Measurements from ENCODE around the gene KANSL1L. TPM values are rescaled to one million over a fixed set of nuclear protein-coding genes. Genes with fewer than 3 reads are reported as not detected.

KANSL1L gene
- total RNA-seq, 1 donor from 2014 or later = 32.7 TPM

DNA sequence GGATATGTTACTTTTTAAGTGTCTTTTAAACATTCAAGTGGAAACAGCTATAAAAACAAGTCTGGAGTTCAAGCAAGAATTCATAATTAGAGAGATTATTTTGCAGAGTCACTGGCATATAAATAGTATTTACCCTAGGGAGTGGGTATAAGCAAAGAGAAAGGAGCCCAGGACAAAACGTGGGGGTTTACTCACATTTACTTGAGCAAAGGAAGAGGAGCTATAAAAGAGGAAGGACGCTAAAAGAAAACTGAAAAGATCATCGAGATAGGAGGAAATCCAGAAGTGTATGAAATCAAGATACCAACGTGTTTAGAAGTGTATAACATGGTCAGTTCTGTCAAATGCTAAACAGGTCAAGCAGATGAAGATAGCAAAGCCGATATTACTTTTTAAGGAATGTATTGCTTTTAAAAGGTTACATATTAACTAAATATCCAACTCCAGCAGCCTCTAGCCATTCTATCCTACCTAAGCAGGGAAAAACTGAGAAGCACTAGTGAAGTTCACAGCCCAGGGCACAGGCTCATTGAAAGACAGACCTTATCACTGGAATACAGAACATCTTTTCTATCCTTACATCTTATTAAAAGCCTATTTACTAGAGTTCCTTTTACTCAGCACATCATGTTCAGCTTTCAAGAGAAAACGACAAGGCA, 8.6 kb downstream of the KANSL1L start:
- Mint-ChIP-seq H3K27ac (peak overlapping the region; percentile 58), H3K36me3 (ENCODE audit: insufficient read depth) (peaks cover 5% of the 10 kb centered on the region), H3K4me3 (ENCODE audit: low read depth) (no peak overlapping the region), H3K27me3 (no peaks in the 10 kb centered on the region), H3K9me3 (ENCODE audit: low read depth) (peaks cover 3% of the 10 kb centered on the region), H3K4me1 (ENCODE audit: low read depth) (peaks cover 21% of the 10 kb centered on the region)
- TF ChIP-seq, protein P1, sequence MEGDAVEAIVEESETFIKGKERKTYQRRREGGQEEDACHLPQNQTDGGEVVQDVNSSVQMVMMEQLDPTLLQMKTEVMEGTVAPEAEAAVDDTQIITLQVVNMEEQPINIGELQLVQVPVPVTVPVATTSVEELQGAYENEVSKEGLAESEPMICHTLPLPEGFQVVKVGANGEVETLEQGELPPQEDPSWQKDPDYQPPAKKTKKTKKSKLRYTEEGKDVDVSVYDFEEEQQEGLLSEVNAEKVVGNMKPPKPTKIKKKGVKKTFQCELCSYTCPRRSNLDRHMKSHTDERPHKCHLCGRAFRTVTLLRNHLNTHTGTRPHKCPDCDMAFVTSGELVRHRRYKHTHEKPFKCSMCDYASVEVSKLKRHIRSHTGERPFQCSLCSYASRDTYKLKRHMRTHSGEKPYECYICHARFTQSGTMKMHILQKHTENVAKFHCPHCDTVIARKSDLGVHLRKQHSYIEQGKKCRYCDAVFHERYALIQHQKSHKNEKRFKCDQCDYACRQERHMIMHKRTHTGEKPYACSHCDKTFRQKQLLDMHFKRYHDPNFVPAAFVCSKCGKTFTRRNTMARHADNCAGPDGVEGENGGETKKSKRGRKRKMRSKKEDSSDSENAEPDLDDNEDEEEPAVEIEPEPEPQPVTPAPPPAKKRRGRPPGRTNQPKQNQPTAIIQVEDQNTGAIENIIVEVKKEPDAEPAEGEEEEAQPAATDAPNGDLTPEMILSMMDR (IDR thresholded peaks at IDR 0.05; ENCODE audit: unreplicated experiment) = no peak
- DNase-seq (ENCODE audit: low spot score, unreplicated experiment) = no peak

DNA sequence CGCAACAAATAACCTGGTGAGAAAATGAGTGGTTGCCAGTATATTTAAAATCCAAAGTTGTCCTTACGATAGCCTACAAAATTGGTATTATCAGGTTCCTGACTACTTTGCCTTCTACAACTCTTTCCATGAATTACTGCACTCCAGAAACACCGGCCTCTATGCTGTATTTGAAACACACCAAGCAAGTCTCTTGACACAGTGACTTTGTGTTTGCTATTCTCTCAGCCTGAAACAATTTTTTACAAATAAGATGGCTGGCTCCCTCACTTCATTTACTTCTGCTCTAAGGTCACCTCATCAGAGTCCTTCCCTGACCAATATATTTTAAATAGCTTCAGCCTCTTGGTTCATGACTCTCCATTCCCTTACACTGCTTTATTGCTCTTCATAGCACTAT, 12.2 kb downstream of the KANSL1L start:
- no peaks in the 10 kb centered on the region for H3K27me3 Mint-ChIP-seq
- H3K4me3 Mint-ChIP-seq (ENCODE audit: low read depth) = no peak overlapping the region
- H3K27ac Mint-ChIP-seq = no peak overlapping the region
- peaks cover 13% of the 10 kb centered on the region for H3K36me3 Mint-ChIP-seq (ENCODE audit: insufficient read depth)
- H3K4me1 Mint-ChIP-seq (ENCODE audit: low read depth) = peaks cover 22% of the 10 kb centered on the region
- TF ChIP-seq, protein P1 (IDR thresholded peaks at IDR 0.05; ENCODE audit: unreplicated experiment) = no peak
- peaks cover 3% of the 10 kb centered on the region for H3K9me3 Mint-ChIP-seq (ENCODE audit: low read depth)
- no peak for DNase-seq (ENCODE audit: low spot score, unreplicated experiment)

- Mint-ChIP-seq H3K27ac (no peak overlapping the region), H3K9me3 (ENCODE audit: low read depth) (peaks cover 3% of the 10 kb centered on the region), H3K4me1 (ENCODE audit: low read depth) (peaks cover 20% of the 10 kb centered on the region), H3K36me3 (ENCODE audit: insufficient read depth) (peaks cover 16% of the 10 kb centered on the region), H3K27me3 (no peaks in the 10 kb centered on the region), H3K4me3 (ENCODE audit: low read depth) (no peak overlapping the region)
- TF ChIP-seq, protein P1 (IDR thresholded peaks at IDR 0.05; ENCODE audit: unreplicated experiment) = no peak
- DNase-seq (ENCODE audit: low spot score, unreplicated experiment) = no peak
These were observed 13.0 kb downstream of the KANSL1L start for GRCh38 chr2:210158236-210158635.

- Mint-ChIP-seq H3K4me1 (ENCODE audit: low read depth) (peaks cover 13% of the 10 kb centered on the region), H3K4me3 (ENCODE audit: low read depth) (no peak overlapping the region), H3K27ac (no peak overlapping the region), H3K9me3 (ENCODE audit: low read depth) (peaks cover 3% of the 10 kb centered on the region), H3K27me3 (no peaks in the 10 kb centered on the region), H3K36me3 (ENCODE audit: insufficient read depth) (peaks cover 16% of the 10 kb centered on the region)
- DNase-seq (ENCODE audit: low spot score, unreplicated experiment) = no peak
- TF ChIP-seq, protein P1 (IDR thresholded peaks at IDR 0.05; ENCODE audit: unreplicated experiment) = no peak
These were observed 13.7 kb downstream of the KANSL1L start for GRCh38 chr2:210157526-210157925.

DNA sequence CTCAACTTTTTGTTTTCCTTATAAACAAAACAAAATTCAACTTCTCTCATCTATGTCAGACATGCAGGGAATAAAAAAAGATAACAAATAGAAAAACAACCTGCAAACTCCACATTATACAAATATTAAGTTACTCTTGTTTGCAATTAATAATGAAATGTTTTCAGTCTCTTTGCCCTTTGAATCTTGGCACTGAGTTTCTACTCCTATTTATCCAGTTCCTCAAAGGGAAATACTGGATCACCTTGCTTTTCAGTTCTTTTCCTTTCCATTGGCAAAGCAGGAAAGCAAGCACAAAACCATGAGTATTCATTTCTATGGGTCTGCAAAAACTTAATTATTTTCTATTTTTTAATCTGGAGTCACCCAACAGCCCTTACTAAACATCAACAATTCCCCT, 23.6 kb downstream of the KANSL1L start:
- no peaks in the 10 kb centered on the region for H3K4me1 Mint-ChIP-seq (ENCODE audit: low read depth)
- DNase-seq (ENCODE audit: low spot score, unreplicated experiment) = no peak
- no peaks in the 10 kb centered on the region for H3K27me3 Mint-ChIP-seq
- no peak overlapping the region for H3K4me3 Mint-ChIP-seq (ENCODE audit: low read depth)
- H3K9me3 Mint-ChIP-seq (ENCODE audit: low read depth) = peaks cover 21% of the 10 kb centered on the region
- H3K27ac Mint-ChIP-seq = no peak overlapping the region
- TF ChIP-seq, protein P1 (IDR thresholded peaks at IDR 0.05; ENCODE audit: unreplicated experiment) = no peak
- peaks cover 55% of the 10 kb centered on the region for H3K36me3 Mint-ChIP-seq (ENCODE audit: insufficient read depth)
